Chondrocyte (in vitro differentiated cells): ENCODE data around the gene MRPL28. TPM values are rescaled to one million over a fixed set of nuclear protein-coding genes. Genes with fewer than 3 reads are reported as not detected.
"Not testable (repeated sequence)": the region's sequence is repeated elsewhere in the genome, so short reads cannot be mapped to it uniquely, and the experiment has no call there.

Source experiments
- DNase-seq: peaks from one replicate; pipeline ENCODE4 v3.0.0; 2021; ENCODE audit warnings: mixed read lengths, low spot score
- H3K27ac Mint-ChIP-seq: one replicate; pipeline ENCODE4 v1.8.0; 2021; ENCODE audit warnings: mild to moderate bottlenecking, moderate library complexity, mixed read lengths; ENCODE audit not compliant: unreplicated experiment
- H3K27me3 Mint-ChIP-seq: 2 replicates; pipeline ENCODE4 v1.8.0; 2021; ENCODE audit warnings: low read depth, mixed read lengths
- H3K36me3 Mint-ChIP-seq: 2 replicates; pipeline ENCODE4 v1.8.0; 2021; ENCODE audit warnings: low read depth, mixed read lengths
- H3K4me1 Mint-ChIP-seq: 2 replicates; pipeline ENCODE4 v1.8.0; 2021; ENCODE audit warnings: low read depth, mild to moderate bottlenecking, mixed read lengths
- H3K4me3 Mint-ChIP-seq: one replicate; pipeline ENCODE4 v1.8.0; 2021; ENCODE audit warnings: mild to moderate bottlenecking, moderate library complexity, mixed read lengths; ENCODE audit not compliant: unreplicated experiment
- H3K9me3 Mint-ChIP-seq: 2 replicates; pipeline ENCODE4 v1.8.0; 2021; ENCODE audit warnings: low read depth, mixed read lengths
- total RNA-seq: library from RNA; stranded (reverse); gene quantifications from 3 replicates; pipeline ENCODE4 v1.2.1, GENCODE V29; 2021
- TF ChIP-seq, protein P1 (sequence below): fragments of 200-600 bp; sonication (generic); IDR thresholded peaks from 2 replicates; pipeline ENCODE4 v1.5.0; 2021; ENCODE audit warnings: antibody characterized with exemption, mild to moderate bottlenecking, moderate library complexity

MRPL28 gene
- total RNA-seq, 1 donor from 2014 or later = 53.4 TPM

DNA sequence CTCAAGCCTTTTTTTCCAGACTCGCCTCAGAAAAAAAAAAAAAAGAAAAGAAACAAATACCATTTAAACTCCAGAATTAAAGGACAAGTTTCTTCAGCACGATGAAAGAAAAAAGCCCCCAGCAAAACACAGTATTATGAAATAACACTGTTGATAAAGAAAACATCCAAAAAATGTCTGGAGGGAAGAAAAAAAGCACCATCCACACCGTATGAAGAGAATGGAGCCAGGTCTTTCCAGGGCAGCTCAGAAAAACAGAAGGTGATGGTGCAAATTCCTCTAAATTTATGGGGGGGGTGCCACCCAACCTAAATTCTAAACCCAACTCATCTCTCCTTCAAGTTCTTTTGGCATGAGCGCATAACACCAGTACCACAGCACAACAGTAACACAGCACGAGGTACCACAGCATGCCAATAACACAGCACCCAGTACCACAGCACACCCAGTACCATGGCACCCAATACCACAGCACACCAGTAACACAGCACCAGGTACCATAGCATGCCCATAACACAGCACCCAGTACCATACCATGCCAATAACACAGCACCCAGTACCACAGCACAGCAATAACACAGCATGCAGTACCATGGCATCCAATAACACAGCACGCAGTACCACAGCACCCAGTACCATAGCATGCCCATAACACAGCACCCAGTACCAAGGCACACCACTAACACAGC lies 36.8 kb downstream of the MRPL28 start:
- H3K36me3 Mint-ChIP-seq = no peaks in the 10 kb centered on the region
- no peaks in the 10 kb centered on the region for H3K9me3 Mint-ChIP-seq
- no peak overlapping the region for H3K27ac Mint-ChIP-seq
- no peaks in the 10 kb centered on the region for H3K27me3 Mint-ChIP-seq
- DNase-seq = no peak
- peaks cover 22% of the 10 kb centered on the region for H3K4me1 Mint-ChIP-seq
- H3K4me3 Mint-ChIP-seq = no peak overlapping the region
- TF ChIP-seq, protein P1, sequence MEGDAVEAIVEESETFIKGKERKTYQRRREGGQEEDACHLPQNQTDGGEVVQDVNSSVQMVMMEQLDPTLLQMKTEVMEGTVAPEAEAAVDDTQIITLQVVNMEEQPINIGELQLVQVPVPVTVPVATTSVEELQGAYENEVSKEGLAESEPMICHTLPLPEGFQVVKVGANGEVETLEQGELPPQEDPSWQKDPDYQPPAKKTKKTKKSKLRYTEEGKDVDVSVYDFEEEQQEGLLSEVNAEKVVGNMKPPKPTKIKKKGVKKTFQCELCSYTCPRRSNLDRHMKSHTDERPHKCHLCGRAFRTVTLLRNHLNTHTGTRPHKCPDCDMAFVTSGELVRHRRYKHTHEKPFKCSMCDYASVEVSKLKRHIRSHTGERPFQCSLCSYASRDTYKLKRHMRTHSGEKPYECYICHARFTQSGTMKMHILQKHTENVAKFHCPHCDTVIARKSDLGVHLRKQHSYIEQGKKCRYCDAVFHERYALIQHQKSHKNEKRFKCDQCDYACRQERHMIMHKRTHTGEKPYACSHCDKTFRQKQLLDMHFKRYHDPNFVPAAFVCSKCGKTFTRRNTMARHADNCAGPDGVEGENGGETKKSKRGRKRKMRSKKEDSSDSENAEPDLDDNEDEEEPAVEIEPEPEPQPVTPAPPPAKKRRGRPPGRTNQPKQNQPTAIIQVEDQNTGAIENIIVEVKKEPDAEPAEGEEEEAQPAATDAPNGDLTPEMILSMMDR = no peak

DNA sequence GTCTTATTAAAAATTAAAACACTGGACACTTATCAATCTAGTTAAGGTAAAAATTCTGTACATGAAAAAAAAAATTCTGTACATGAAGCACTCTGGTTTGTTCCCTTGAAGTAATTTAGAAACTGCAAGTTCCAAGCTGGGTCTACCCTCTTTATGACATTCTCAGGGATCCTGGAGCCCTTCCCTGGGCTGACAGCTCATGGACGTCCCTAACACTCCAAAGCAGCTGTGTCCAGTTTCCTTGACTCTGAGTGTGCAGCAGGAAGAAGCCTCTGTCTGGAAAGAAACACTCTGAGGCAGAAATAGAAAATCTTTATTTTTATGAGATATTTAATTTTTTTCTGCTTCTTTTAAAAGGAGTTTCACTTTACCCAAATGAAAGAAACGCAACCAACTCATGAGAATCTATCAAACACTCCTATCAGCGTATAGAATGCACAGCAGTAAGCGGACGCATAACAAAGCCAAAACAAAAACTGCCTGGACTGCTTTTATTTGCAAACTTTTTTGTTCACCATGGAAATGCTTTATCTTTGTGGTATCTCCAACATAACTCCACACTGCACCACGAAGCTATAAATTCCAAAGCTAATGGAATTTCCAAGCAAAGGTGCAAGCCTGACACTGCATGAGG lies 39.0 kb downstream of the MRPL28 start:
- not testable (repeated sequence) for H3K4me3 Mint-ChIP-seq, H3K27me3 Mint-ChIP-seq, DNase-seq, H3K36me3 Mint-ChIP-seq, H3K9me3 Mint-ChIP-seq
- H3K4me1 Mint-ChIP-seq = peaks cover 32% of the 10 kb centered on the region
- peak overlapping the region; percentile 41 for H3K27ac Mint-ChIP-seq

DNA sequence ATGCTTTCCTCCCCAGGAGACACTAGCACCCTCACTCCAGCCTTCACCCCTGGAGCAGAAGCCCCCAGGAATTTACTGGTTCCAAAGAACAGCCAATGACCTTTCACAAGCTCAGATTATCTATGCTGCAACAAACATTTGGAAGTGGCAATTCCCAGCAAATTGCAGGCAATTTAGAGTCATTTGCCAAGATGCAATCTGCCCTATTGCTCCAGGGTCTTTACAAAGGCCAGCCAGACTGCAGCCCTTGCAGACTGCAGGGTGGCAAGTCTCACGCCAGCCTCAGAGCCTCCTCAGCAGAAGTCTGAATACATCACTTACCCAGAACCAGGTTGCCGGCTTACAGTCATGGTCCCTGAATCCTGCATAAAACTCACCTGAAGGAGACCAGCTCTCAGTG lies 39.6 kb downstream of the MRPL28 start:
- TF ChIP-seq, protein P1 = no peak
- no peak for DNase-seq
- H3K9me3 Mint-ChIP-seq = no peaks in the 10 kb centered on the region
- H3K27ac Mint-ChIP-seq = no peak overlapping the region
- H3K36me3 Mint-ChIP-seq = no peaks in the 10 kb centered on the region
- peaks cover 32% of the 10 kb centered on the region for H3K4me1 Mint-ChIP-seq
- H3K27me3 Mint-ChIP-seq = no peaks in the 10 kb centered on the region
- no peak overlapping the region for H3K4me3 Mint-ChIP-seq

DNA sequence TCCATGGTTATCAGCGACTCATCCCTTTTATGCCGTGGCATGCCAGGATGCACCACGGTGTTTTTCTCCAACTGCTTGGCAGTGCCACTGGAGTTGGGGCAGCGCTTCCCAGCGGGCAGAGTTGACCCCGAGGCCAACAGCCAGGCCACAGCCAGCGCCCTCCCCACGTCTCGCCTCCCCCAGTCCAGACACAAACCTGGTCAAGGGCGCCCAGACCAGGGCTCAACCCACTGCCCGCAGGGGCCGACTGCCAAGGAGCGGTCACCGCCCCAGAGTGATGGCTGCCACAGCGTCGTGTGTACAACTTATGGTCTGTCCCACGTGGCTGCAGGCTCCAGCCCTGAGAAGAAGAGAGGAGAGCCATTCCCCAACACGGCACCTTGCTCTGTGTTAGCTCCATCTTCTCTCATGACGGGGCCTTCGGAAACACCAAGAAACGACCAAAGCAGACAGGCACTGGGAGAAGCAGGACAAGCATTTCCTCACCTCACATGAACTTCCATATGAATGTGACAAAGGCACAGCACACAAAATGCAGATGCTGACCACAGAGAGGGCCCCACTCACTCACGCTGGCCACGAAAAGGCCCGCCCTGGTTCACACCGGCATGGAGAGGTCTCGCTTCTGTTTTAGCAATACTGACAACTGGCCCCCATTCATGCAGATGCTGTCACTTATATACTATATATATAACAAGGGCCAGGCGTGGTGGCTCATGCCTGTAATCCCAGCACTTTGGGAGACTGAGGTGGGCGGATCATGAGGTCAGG lies 44.8 kb downstream of the MRPL28 start:
- Mint-ChIP-seq H3K4me3 (no peak overlapping the region), H3K4me1 (peaks cover 10% of the 10 kb centered on the region), H3K9me3 (no peaks in the 10 kb centered on the region), H3K27ac (no peak overlapping the region), H3K36me3 (no peaks in the 10 kb centered on the region), H3K27me3 (no peaks in the 10 kb centered on the region)
- DNase-seq = no peak
- TF ChIP-seq, protein P1 = no peak

DNA sequence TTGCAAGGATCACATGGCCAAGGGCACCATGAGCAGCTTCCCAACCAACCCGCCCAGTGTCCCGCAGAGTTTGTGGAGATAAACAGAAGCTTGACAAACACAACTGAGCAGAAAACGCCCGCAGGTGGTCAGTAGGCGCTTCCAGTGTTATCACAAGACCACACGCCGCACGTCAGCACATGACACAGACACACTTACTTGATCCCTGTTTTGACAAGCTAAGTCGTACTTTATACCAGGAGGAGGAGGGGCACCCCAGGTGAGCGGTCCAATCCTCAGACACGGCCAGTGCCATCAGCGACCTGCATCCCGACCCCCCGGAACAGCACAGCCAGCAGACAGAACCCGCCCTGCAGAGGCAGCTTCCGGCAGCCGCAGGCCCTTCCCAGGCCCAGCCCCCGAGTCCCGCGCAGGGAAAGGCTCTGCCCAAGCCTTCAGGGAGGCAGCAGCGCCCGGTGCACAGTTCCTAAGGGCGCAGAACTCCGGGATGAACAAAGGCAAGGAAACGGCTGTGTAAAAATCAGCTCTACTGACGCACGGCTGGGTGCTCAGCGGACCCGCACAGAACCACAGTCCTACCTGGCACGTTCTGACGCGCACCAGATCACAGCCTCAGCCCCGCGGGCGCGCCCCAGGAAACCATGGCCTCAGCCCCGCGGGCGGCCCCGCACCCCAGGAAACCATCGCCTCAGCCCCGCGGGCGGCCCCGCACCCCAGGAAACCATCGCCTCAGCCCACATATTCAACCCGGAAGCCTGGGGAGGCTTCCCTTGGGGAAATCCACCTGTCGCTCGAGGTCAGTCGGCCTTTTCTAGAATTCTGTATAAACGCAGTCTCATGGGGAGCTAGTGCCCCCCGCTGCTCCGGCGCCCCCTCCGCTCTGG lies 45.6 kb downstream of the MRPL28 start:
- DNase-seq = no peak
- Mint-ChIP-seq H3K27ac (no peak overlapping the region), H3K9me3 (no peaks in the 10 kb centered on the region), H3K4me3 (no peak overlapping the region), H3K36me3 (no peaks in the 10 kb centered on the region), H3K4me1 (peaks cover 10% of the 10 kb centered on the region), H3K27me3 (no peaks in the 10 kb centered on the region)
- TF ChIP-seq, protein P1 = no peak
